ENCODE data around the gene CNTFR.

GRCh38 chr9:34563262-34563661 lies 26.3 kb downstream of the CNTFR start:
- no peak for TF ChIP-seq POLR2A (IDR thresholded peaks at IDR 0.05)
- TF ChIP-seq, protein P1, sequence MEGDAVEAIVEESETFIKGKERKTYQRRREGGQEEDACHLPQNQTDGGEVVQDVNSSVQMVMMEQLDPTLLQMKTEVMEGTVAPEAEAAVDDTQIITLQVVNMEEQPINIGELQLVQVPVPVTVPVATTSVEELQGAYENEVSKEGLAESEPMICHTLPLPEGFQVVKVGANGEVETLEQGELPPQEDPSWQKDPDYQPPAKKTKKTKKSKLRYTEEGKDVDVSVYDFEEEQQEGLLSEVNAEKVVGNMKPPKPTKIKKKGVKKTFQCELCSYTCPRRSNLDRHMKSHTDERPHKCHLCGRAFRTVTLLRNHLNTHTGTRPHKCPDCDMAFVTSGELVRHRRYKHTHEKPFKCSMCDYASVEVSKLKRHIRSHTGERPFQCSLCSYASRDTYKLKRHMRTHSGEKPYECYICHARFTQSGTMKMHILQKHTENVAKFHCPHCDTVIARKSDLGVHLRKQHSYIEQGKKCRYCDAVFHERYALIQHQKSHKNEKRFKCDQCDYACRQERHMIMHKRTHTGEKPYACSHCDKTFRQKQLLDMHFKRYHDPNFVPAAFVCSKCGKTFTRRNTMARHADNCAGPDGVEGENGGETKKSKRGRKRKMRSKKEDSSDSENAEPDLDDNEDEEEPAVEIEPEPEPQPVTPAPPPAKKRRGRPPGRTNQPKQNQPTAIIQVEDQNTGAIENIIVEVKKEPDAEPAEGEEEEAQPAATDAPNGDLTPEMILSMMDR (IDR thresholded peaks at IDR 0.05) = no peak
